ENCODE measurements around the gene CHCHD3. TPM values are rescaled to one million over a fixed set of nuclear protein-coding genes. Genes with fewer than 3 reads are reported as not detected.

Gene CHCHD3
- total RNA-seq, 2 experiments from 2014 or later: 83.5 to 83.8 TPM

DNA sequence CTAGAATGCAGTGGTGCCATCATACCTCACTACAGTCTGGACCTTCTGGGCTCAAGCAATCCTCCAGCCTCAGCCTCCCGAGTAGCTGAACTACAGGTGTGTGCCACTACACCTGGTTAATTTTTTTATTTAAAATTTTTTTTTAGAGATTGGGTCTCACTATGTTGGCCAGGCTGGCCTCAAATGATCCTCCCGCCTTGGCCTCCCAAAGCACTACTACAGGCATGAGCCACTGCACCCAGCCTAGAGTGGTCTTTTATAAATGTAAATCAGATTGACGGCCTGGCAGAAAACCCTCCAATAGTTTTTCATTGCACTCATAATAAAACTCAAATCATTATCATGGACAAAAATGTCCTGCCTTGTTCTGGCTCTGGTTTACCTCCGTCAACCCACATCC lies 303.9 kb downstream of the CHCHD3 start:
- Histone ChIP-seq H3K4me2 (ENCODE audit: low read length) (no peak overlapping the region), H3K27ac (ENCODE audit: low read depth, low read length, poor library complexity, severe bottlenecking) (no peak overlapping the region), H2AFZ (ENCODE audit: low read length) (no peak overlapping the region), H3K4me1 (ENCODE audit: insufficient read depth, low read length, poor library complexity, severe bottlenecking) (peaks cover 20% of the 10 kb centered on the region), H4K20me1 (ENCODE audit: insufficient read depth, low read length) (no peaks in the 10 kb centered on the region), H3K36me3 (ENCODE audit: insufficient read depth, low read length) (no peaks in the 10 kb centered on the region), H3K9me3 (ENCODE audit: low read length) (no peaks in the 10 kb centered on the region), H3K79me2 (ENCODE audit: insufficient read depth, low read depth, low read length) (no peaks in the 10 kb centered on the region), H3K9me2 (ENCODE audit: insufficient read depth, low read length) (no peaks in the 10 kb centered on the region), H3K4me3 (ENCODE audit: low read depth, low read length, poor library complexity, severe bottlenecking) (no peak overlapping the region)
- intact Hi-C loops (cut with micrococcal nuclease; ENCODE audit: unreplicated experiment): no loop called here
- BruUV-seq (replicated peaks): no TSS peak
- TF ChIP-seq, protein P1, sequence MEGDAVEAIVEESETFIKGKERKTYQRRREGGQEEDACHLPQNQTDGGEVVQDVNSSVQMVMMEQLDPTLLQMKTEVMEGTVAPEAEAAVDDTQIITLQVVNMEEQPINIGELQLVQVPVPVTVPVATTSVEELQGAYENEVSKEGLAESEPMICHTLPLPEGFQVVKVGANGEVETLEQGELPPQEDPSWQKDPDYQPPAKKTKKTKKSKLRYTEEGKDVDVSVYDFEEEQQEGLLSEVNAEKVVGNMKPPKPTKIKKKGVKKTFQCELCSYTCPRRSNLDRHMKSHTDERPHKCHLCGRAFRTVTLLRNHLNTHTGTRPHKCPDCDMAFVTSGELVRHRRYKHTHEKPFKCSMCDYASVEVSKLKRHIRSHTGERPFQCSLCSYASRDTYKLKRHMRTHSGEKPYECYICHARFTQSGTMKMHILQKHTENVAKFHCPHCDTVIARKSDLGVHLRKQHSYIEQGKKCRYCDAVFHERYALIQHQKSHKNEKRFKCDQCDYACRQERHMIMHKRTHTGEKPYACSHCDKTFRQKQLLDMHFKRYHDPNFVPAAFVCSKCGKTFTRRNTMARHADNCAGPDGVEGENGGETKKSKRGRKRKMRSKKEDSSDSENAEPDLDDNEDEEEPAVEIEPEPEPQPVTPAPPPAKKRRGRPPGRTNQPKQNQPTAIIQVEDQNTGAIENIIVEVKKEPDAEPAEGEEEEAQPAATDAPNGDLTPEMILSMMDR (conservative IDR thresholded peaks at IDR 0.05; ENCODE audit: low read length): no peak
- no peak for TF ChIP-seq EZH2phosphoT487 (IDR thresholded peaks at IDR 0.05; ENCODE audit: borderline replicate concordance, low read depth, low read length)
- DNase-seq (ENCODE audit: low spot score): no peak
- ChIA-PET CTCF (ENCODE audit: unreplicated experiment) (no interaction called here), POLR2A (no interaction called here)

DNA sequence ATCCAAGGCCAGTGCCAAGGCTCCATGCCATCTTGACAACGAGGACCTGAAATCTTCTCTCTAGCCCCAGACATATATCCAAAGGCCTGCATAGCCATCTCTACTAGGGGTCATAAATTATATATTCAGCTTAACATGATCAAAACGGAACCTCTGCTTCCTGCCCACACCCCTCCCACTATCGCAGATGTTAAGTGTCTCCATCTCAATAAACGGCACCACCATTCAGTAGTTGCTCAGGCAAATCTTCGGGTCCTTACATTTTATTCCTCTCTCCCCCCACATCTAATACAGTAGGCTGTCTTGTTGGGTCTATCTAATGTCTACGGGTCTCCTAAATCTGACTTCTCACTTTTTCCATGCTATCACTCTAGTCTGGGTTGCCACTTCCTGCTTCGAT lies 304.5 kb downstream of the CHCHD3 start:
- BruUV-seq (replicated peaks): no TSS peak
- intact Hi-C loops (cut with micrococcal nuclease; ENCODE audit: unreplicated experiment): no loop called here

DNA sequence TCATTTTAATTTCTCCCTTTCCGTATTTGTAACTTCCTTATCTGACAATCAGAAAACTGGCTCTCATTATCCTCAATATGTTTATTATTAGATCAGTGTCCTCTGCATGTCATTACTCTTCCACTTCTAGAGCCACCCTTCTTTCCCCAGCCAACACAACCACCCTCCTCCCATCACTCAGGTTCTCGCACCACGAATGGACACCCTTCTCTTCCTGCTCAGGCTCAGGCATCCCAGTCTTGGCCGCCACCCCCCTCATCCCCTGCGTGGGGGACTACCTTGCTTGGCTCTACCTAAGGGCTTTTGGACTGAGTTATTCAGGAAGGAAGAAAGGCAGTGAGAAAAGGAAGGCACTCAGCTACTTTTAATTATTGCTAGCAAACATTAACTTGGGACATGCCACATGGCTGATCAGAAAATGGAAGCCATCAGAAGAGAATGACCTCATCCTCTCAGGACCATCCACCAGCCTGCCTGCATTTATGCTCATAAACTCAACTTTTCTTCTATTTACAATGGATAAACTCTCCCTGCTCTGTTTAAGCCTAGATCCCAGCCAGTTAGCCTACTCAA lies 305.8 kb downstream of the CHCHD3 start:
- CTCF ChIA-PET (ENCODE audit: unreplicated experiment): no interaction called here
- Histone ChIP-seq H3K79me2 (ENCODE audit: insufficient read depth, low read depth, low read length) (no peaks in the 10 kb centered on the region), H3K9me2 (ENCODE audit: insufficient read depth, low read length) (no peaks in the 10 kb centered on the region), H3K27ac (ENCODE audit: low read depth, low read length, poor library complexity, severe bottlenecking) (no peak overlapping the region), H3K4me1 (ENCODE audit: insufficient read depth, low read length, poor library complexity, severe bottlenecking) (peaks cover 26% of the 10 kb centered on the region), H3K9me3 (ENCODE audit: low read length) (no peaks in the 10 kb centered on the region), H2AFZ (ENCODE audit: low read length) (no peak overlapping the region), H3K4me2 (ENCODE audit: low read length) (no peak overlapping the region), H4K20me1 (ENCODE audit: insufficient read depth, low read length) (no peaks in the 10 kb centered on the region), H3K4me3 (ENCODE audit: low read depth, low read length, poor library complexity, severe bottlenecking) (no peak overlapping the region), H3K36me3 (ENCODE audit: insufficient read depth, low read length) (no peaks in the 10 kb centered on the region)
- POLR2A ChIA-PET: no interaction called here
- no peak for DNase-seq (ENCODE audit: low spot score)
- no TSS peak for BruUV-seq (replicated peaks)
- intact Hi-C loops (cut with micrococcal nuclease; ENCODE audit: unreplicated experiment): no loop called here
- no peak for TF ChIP-seq EZH2phosphoT487 (IDR thresholded peaks at IDR 0.05; ENCODE audit: borderline replicate concordance, low read depth, low read length)
- TF ChIP-seq, protein P1 (conservative IDR thresholded peaks at IDR 0.05; ENCODE audit: low read length): no peak

More for the DNA sequence above, 304.5 kb downstream of the CHCHD3 start:
- Histone ChIP-seq H3K4me1 (ENCODE audit: insufficient read depth, low read length, poor library complexity, severe bottlenecking) (peaks cover 20% of the 10 kb centered on the region), H3K4me3 (ENCODE audit: low read depth, low read length, poor library complexity, severe bottlenecking) (no peak overlapping the region), H3K9me3 (ENCODE audit: low read length) (no peaks in the 10 kb centered on the region), H3K79me2 (ENCODE audit: insufficient read depth, low read depth, low read length) (no peaks in the 10 kb centered on the region), H2AFZ (ENCODE audit: low read length) (no peak overlapping the region), H3K4me2 (ENCODE audit: low read length) (no peak overlapping the region), H4K20me1 (ENCODE audit: insufficient read depth, low read length) (no peaks in the 10 kb centered on the region), H3K9me2 (ENCODE audit: insufficient read depth, low read length) (no peaks in the 10 kb centered on the region), H3K27ac (ENCODE audit: low read depth, low read length, poor library complexity, severe bottlenecking) (no peak overlapping the region), H3K36me3 (ENCODE audit: insufficient read depth, low read length) (no peaks in the 10 kb centered on the region)
- ChIA-PET CTCF (ENCODE audit: unreplicated experiment) (no interaction called here), POLR2A (no interaction called here)
- TF ChIP-seq, protein P1 (conservative IDR thresholded peaks at IDR 0.05; ENCODE audit: low read length): no peak
- no peak for TF ChIP-seq EZH2phosphoT487 (IDR thresholded peaks at IDR 0.05; ENCODE audit: borderline replicate concordance, low read depth, low read length)
- DNase-seq (ENCODE audit: low spot score): no peak
